GM18502 (cell line): ENCODE results near the gene FBXO27.
A peak's percentile ranks its signal among the peaks of the same experiment; 100 is the strongest.
"Not testable (repeated sequence)": the region's sequence is repeated elsewhere in the genome, so short reads cannot be mapped to it uniquely, and the experiment has no call there.

Source experiments
- ATAC-seq: cut with Tn5 transposase; IDR thresholded peaks from one replicate; pipeline ENCODE4 v1.9.1; 2021; ENCODE audit warnings: mild to moderate bottlenecking; ENCODE audit not compliant: unreplicated experiment, poor library complexity

The FBXO27 gene

GRCh38 chr19:39045506-39045905 is 13.2 kb upstream of the FBXO27 start:
- no peak for ATAC-seq

GRCh38 chr19:39038098-39038497 is 5.7 kb upstream of the FBXO27 start:
- no peak for ATAC-seq

GRCh38 chr19:39037194-39037593 is 4.8 kb upstream of the FBXO27 start:
- ATAC-seq, result no peak

- ATAC-seq, result no peak
These were observed 4.2 kb upstream of the FBXO27 start for GRCh38 chr19:39036581-39036980.

GRCh38 chr19:39031368-39032062 is 834 bp downstream of the FBXO27 start:
- ATAC-seq, result peak; percentile 62

DNA sequence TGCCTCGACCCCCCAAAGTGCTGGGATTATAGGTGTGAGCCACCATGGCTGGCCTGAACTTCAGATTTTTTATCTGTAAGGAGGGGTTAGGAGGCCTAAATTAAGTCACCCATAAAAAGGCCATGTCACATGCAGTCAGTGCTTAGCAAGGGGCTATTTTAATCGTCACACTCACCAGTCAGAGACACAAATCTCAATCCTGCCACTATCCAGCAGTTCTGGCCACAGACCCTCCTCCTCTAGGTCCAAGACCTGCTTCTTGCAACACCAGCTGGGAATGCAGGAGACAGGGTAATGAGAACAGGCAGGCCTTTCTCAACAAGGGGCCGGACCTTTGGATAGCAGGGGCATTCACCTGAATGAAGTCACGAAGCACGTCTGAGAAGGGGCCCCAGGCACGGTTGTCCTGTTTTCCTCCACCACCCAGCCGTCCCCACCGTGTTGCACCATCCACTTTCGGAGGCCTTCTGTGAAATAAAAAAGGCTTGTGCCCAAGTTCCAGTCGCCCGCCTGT is 1.4 kb downstream of the FBXO27 start:
- ATAC-seq, result no peak

- ATAC-seq, result no peak
These were observed 7.3 kb downstream of the FBXO27 start for GRCh38 chr19:39024875-39025641.

DNA sequence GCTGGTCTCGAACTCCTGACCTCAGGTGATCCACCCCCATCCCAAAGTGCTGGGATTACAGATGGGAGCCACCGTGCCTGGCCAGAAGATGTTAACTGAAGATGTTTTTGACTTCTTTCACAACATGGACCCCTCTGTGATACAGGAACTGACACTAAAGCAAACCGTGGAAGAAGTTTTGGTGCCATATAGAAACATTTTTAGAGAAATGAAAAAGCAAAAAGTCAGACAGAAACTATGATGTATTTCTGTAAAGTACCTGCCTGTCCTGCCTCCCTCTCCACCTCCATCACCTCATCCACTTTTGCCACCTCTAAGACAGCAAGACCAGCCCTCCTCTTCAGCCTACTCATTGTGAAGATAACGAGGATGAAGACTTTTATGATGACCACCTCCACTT is 11.3 kb downstream of the FBXO27 start:
- ATAC-seq, result no peak

GRCh38 chr19:39017646-39018045 is 14.7 kb downstream of the FBXO27 start:
- no peak for ATAC-seq

- no peak for ATAC-seq
These were observed 15.3 kb downstream of the FBXO27 start for GRCh38 chr19:39017026-39017425.

- ATAC-seq, result no peak
These were observed 18.3 kb downstream of the FBXO27 start for GRCh38 chr19:39014037-39014436.

- ATAC-seq, result no peak
These were observed 23.3 kb downstream of the FBXO27 start for GRCh38 chr19:39009001-39009400.

DNA sequence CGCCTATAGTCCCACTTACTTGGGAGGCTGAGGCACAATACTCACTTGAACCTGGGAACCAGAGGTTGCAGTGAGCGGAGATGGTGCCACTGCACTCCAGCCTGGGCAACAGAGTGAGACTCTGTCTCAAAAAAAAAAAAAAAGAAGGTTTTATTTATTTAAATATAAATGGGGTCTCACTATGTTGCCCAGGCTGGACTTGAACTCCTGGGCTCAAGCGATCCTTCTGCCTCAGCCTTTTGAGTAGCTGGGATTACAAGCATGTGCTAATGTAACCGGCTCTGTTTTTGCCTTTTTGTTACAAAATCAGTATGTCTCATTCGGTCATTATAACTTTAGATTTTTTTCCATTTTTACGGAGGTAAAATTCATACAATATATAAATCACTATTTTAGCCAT is 24.2 kb downstream of the FBXO27 start:
- no peak for ATAC-seq

GRCh38 chr19:39007096-39007495 is 25.3 kb downstream of the FBXO27 start:
- ATAC-seq, result no peak

DNA sequence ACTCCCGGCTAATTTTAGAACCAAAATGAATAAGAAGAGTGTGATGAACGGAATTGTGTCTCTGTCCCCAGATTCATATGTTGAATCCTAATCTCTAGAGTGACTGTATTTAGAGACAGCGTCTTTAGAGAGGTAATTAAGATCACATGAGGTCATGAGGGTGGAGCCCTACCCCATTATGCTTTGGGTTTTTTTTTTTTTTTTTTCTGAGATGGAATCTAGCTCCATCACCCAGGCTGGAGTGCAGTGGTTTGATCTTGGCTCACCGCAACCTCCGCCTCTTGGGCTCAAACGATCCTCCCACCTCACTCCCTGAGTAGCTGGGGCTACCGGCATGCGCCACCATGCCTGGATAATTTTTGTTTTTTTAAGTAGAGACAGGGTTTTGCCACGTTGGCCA is 27.9 kb downstream of the FBXO27 start:
- no peak for ATAC-seq

GRCh38 chr19:39003796-39004195 is 28.6 kb downstream of the FBXO27 start:
- ATAC-seq, result no peak

DNA sequence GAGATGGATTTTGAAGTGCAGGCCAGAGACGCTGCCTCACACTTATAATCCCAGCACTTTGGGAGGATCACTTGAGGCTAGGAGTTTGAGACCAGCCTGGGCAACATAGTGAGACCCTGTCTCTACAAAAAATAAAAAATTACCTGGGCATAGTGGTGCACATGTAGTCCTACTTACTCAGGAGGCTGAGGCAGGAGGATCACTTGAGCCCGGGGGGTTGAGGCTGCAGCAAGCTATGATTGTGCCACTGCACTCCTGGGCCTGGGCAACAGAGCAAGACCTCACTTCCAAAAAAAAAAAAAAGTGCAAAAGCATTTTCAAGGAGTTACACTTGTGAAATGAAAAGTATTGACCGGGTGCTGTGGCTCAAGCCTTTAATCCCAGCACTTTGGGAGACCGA is 29.2 kb downstream of the FBXO27 start:
- ATAC-seq, result no peak

GRCh38 chr19:39001041-39001440 is 31.3 kb downstream of the FBXO27 start:
- no peak for ATAC-seq

DNA sequence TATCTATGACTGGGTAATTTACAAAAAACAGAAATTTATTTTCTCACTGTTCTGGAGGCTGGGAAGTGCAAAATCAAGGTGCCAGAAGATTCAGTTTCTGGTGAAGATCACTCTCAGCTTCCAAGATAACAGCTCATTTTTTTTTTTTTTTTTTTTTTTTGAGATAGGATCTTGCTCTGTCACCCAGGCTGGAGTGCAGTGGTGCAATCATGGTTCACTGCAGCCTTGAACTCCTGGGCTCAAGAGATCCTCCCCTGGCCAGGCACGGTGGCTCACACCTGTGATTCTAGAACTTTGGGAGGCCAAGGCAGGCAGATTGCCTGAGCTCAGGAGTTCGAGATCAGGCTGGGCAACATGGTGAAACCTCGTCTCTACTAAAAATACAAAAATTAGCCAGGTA is 34.8 kb downstream of the FBXO27 start:
- ATAC-seq, result not testable (repeated sequence)

- no peak for ATAC-seq
These were observed 39.1 kb downstream of the FBXO27 start for GRCh38 chr19:38993271-38993670.

DNA sequence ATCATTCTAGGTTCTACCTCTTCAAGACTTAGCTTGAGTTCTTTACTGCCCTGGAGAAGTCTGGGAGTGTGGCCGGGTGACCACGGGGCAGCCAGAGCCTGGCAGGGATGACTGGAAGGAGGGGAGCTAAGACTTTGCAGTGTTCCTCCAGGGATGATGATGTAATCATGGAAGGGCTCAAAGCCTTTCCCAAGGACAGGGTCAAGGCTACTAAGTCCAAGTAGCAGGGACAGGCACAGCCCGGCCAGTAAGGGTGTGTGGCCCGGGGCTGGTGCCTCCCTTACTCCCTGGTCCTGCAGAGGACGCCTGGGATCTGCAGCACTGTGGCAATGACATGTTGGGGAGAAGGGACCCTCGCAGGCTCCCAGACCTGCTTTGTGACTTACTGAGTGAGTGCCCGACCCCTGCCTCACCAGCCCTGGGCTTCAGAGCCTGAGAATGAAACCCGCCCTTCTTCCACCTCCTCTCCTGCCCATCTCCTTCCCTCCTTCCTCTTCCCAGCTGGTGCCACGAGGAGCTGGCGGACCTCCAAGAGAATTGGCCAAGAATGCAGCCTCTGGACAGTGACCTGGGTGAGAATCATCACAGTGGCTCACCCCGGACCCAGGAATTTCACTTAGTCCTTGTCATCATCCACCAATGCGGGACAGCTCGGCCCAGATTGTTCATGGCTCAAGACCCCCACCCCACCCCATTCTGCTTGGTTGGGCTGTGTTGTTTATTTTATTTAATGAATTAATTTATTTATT is 41.2 kb downstream of the FBXO27 start:
- no peak for ATAC-seq
